Activated CD4-positive, alpha-beta T cell treated with anti-CD3 and anti-CD28 coated beads for 36 hours (primary cell): ENCODE data around the gene FAM186B. TPM values are rescaled to one million over a fixed set of nuclear protein-coding genes. Genes with fewer than 3 reads are reported as not detected.

Source experiments
- ATAC-seq: fragments of 200-7000 bp; cut with Tn5 transposase; one replicate; pipeline ENCODE4 v1.10.0; 2021; ENCODE audit warnings: mild to moderate bottlenecking, moderate library complexity
- CTCF ChIA-PET: fragments of 350-600 bp; sonication (Branson Sonifier 250); formaldehyde crosslinking; loops from one replicate; lab custom pipeline; 2021; ENCODE audit warnings: antibody characterized with exemption; lab: Charles Lee
- POLR2A ChIA-PET: fragments of 350-600 bp; sonication (Branson Sonifier 250); formaldehyde crosslinking; loops from one replicate; lab custom pipeline; 2021; ENCODE audit warnings: antibody characterized with exemption, inconsistent platforms; lab: Charles Lee
- DNase-seq: peaks from one replicate; pipeline ENCODE4 v3.0.0-alpha.2; 2020
- H3K27ac Mint-ChIP-seq: one replicate; pipeline ENCODE4 v1.8.0; 2021; ENCODE audit warnings: mixed read lengths
- H3K27me3 Mint-ChIP-seq: one replicate; pipeline ENCODE4 v1.8.0; 2021; ENCODE audit warnings: mixed read lengths
- H3K36me3 Mint-ChIP-seq: one replicate; pipeline ENCODE4 v1.8.0; 2021; ENCODE audit warnings: low read depth, mixed read lengths
- H3K4me1 Mint-ChIP-seq: one replicate; pipeline ENCODE4 v1.8.0; 2021; ENCODE audit warnings: mixed read lengths
- H3K4me3 Mint-ChIP-seq: one replicate; pipeline ENCODE4 v1.8.0; 2021; ENCODE audit warnings: mild to moderate bottlenecking, moderate library complexity, mixed read lengths
- H3K9me3 Mint-ChIP-seq: one replicate; pipeline ENCODE4 v1.8.0; 2021; ENCODE audit warnings: low read depth, mixed read lengths
- intact Hi-C, 2 experiments: fragments of 100-400 bp; cut with DNase I in 1 of 2; cut with micrococcal nuclease in 1 of 2; formaldehyde crosslinking; loops; one replicate each; pipeline versions ENCODE4 v1.14.2 to v1.15.1; 2022 to 2024; cut with DNase I, micrococcal nuclease
- total RNA-seq, 2 experiments: library from RNA; stranded (reverse); gene quantifications; one replicate each; pipeline ENCODE4 v1.2.3, GENCODE V29; 2021

FAM186B gene
- total RNA-seq, 2 experiments from 2014 or later, result 0.05 to 0.07 TPM

- Mint-ChIP-seq H3K27ac (no peak overlapping the region), H3K36me3 (peaks cover 18% of the 10 kb centered on the region), H3K27me3 (no peaks in the 10 kb centered on the region), H3K4me1 (peaks cover 15% of the 10 kb centered on the region), H3K9me3 (no peaks in the 10 kb centered on the region), H3K4me3 (no peak overlapping the region)
- ATAC-seq (no peak), DNase-seq (no peak)
- POLR2A ChIA-PET, result no interaction called here
- CTCF ChIA-PET, result interaction anchor here (1.2 kb wide), 1 partner anchor 235 kb away, joined by 3 read pairs; no protein-coding TSS in a partner anchor
- intact Hi-C loops, result no loop called here
These were observed 19.7 kb downstream of the FAM186B start for GRCh38 chr12:49585477-49586459.

GRCh38 chr12:49584591-49584990 lies 20.8 kb downstream of the FAM186B start:
- Mint-ChIP-seq H3K36me3 (peaks cover 13% of the 10 kb centered on the region), H3K27ac (no peak overlapping the region)

GRCh38 chr12:49583366-49584094 lies 21.9 kb downstream of the FAM186B start:
- Mint-ChIP-seq H3K27ac (no peak overlapping the region), H3K27me3 (no peaks in the 10 kb centered on the region), H3K36me3 (peaks cover 15% of the 10 kb centered on the region), H3K9me3 (no peaks in the 10 kb centered on the region), H3K4me1 (peaks cover 21% of the 10 kb centered on the region), H3K4me3 (no peak overlapping the region)
- DNase-seq, result no peak
- ChIA-PET CTCF (interaction anchor here (0.6 to 1.6 kb wide), 5 partner anchors 12 to 234 kb away, joined by 3 to 10 read pairs (median 5); no protein-coding TSS in a partner anchor), POLR2A (no interaction called here)
- intact Hi-C loops, result no loop called here
- ATAC-seq, result no peak

More at GRCh38 chr12:49584591-49584990, 20.8 kb downstream of the FAM186B start:
- ChIA-PET POLR2A (no interaction called here), CTCF (interaction anchor here (1.2 to 1.4 kb wide), 2 partner anchors 13 to 234 kb away, joined by 3 to 5 read pairs; no protein-coding TSS in a partner anchor)
- H3K27me3 Mint-ChIP-seq, result no peaks in the 10 kb centered on the region
- peaks cover 20% of the 10 kb centered on the region for H3K4me1 Mint-ChIP-seq
- DNase-seq (no peak), ATAC-seq (no peak)
- no peaks in the 10 kb centered on the region for H3K9me3 Mint-ChIP-seq
- H3K4me3 Mint-ChIP-seq, result no peak overlapping the region
- intact Hi-C loops, result no loop called here

- peaks cover 15% of the 10 kb centered on the region for H3K36me3 Mint-ChIP-seq
- ATAC-seq, result no peak
- no peak overlapping the region for H3K27ac Mint-ChIP-seq
- ChIA-PET CTCF (interaction anchor here (0.6 to 1.6 kb wide), 4 partner anchors 47 to 313 kb away, joined by 3 to 10 read pairs (median 4); no protein-coding TSS in a partner anchor), POLR2A (no interaction called here)
- peaks cover 21% of the 10 kb centered on the region for H3K4me1 Mint-ChIP-seq
- DNase-seq, result no peak
- H3K9me3 Mint-ChIP-seq, result no peaks in the 10 kb centered on the region
- H3K4me3 Mint-ChIP-seq, result no peak overlapping the region
- intact Hi-C loops, result no loop called here
- no peaks in the 10 kb centered on the region for H3K27me3 Mint-ChIP-seq
These were observed 22.6 kb downstream of the FAM186B start for GRCh38 chr12:49582850-49583249.

- H3K4me3 Mint-ChIP-seq, result no peak overlapping the region
- H3K9me3 Mint-ChIP-seq, result no peaks in the 10 kb centered on the region
- intact Hi-C loops, result no loop called here
- H3K27me3 Mint-ChIP-seq, result no peaks in the 10 kb centered on the region
- ChIA-PET POLR2A (no interaction called here), CTCF (interaction anchor here (0.6 to 1.5 kb wide), 7 partner anchors 13 to 575 kb away, joined by 3 to 5 read pairs (median 3); no protein-coding TSS in a partner anchor)
- H3K36me3 Mint-ChIP-seq, result peaks cover 15% of the 10 kb centered on the region
- H3K27ac Mint-ChIP-seq, result no peak overlapping the region
- peaks cover 21% of the 10 kb centered on the region for H3K4me1 Mint-ChIP-seq
- DNase-seq, result no peak
- no peak for ATAC-seq
These were observed 23.2 kb downstream of the FAM186B start for GRCh38 chr12:49582201-49582600.

- no peak overlapping the region for H3K4me3 Mint-ChIP-seq
- peak overlapping the region; percentile 68 for H3K27ac Mint-ChIP-seq
- DNase-seq (peak; percentile 77), ATAC-seq (peak; percentile 84)
- H3K27me3 Mint-ChIP-seq, result no peaks in the 10 kb centered on the region
- H3K4me1 Mint-ChIP-seq, result peaks cover 21% of the 10 kb centered on the region
- intact Hi-C loops, result loop anchor here in 1 of 2 experiments (1.0 to 2.0 kb wide), 3 partner anchors 42 to 223 kb away; partner anchors contain the start of gene PRPF40B
- H3K36me3 Mint-ChIP-seq, result peaks cover 11% of the 10 kb centered on the region
- no peaks in the 10 kb centered on the region for H3K9me3 Mint-ChIP-seq
- ChIA-PET CTCF (interaction anchor here (0.6 to 3.2 kb wide), 33 partner anchors 10 to 695 kb away, joined by 3 to 20 read pairs (median 3); partner anchors contain the start of genes DNAJC22 and FAM186B), POLR2A (interaction anchor here (0.6 kb wide), 1 partner anchor 182 kb away, joined by 3 read pairs; no protein-coding TSS in a partner anchor)
These were observed 24.6 kb downstream of the FAM186B start for GRCh38 chr12:49580572-49581535.

- ATAC-seq (no peak), DNase-seq (no peak)
- no peaks in the 10 kb centered on the region for H3K9me3 Mint-ChIP-seq
- ChIA-PET POLR2A (no interaction called here), CTCF (interaction anchor here (0.6 to 3.2 kb wide), 4 partner anchors 26 to 1433 kb away, joined by 3 to 20 read pairs (median 4); partner anchors contain the start of gene SPATS2)
- no peak overlapping the region for H3K27ac Mint-ChIP-seq
- H3K36me3 Mint-ChIP-seq, result peaks cover 12% of the 10 kb centered on the region
- H3K27me3 Mint-ChIP-seq, result no peaks in the 10 kb centered on the region
- no peak overlapping the region for H3K4me3 Mint-ChIP-seq
- peaks cover 21% of the 10 kb centered on the region for H3K4me1 Mint-ChIP-seq
- intact Hi-C loops, result no loop called here
These were observed 26.8 kb downstream of the FAM186B start for GRCh38 chr12:49578471-49579112.

- H3K27ac Mint-ChIP-seq, result no peak overlapping the region
- DNase-seq, result no peak
- ChIA-PET POLR2A (no interaction called here), CTCF (interaction anchor here (0.5 to 1.3 kb wide), 2 partner anchors 37 to 107 kb away, joined by 3 to 5 read pairs; no protein-coding TSS in a partner anchor)
- no peak overlapping the region for H3K4me3 Mint-ChIP-seq
- H3K36me3 Mint-ChIP-seq, result peaks cover 11% of the 10 kb centered on the region
- H3K9me3 Mint-ChIP-seq, result no peaks in the 10 kb centered on the region
- peaks cover 21% of the 10 kb centered on the region for H3K4me1 Mint-ChIP-seq
- ATAC-seq, result no peak
- no peaks in the 10 kb centered on the region for H3K27me3 Mint-ChIP-seq
- intact Hi-C loops, result no loop called here
These were observed 27.7 kb downstream of the FAM186B start for GRCh38 chr12:49577589-49578315.

- Mint-ChIP-seq H3K4me1 (peaks cover 37% of the 10 kb centered on the region), H3K4me3 (peak overlapping the region; percentile 90), H3K9me3 (no peaks in the 10 kb centered on the region), H3K27me3 (no peaks in the 10 kb centered on the region), H3K27ac (peak overlapping the region; percentile 95), H3K36me3 (peaks cover 9% of the 10 kb centered on the region)
- DNase-seq (no peak), ATAC-seq (peak; percentile 37)
- ChIA-PET POLR2A (no interaction called here), CTCF (interaction anchor here (0.6 to 1.4 kb wide), 5 partner anchors 12 to 499 kb away, joined by 3 to 4 read pairs (median 3); partner anchors contain the start of gene RHEBL1)
- intact Hi-C loops, result loop anchor here (1.0 to 10.0 kb wide), 13 partner anchors 54 to 599 kb away; partner anchors contain the start of genes PRPF40B (in 2 of the 2), SPATS2 (in 2 of the 2), BCDIN3D (in 1 of the 2) and CERS5 (in 1 of the 2)
These were observed 36.8 kb downstream of the FAM186B start for GRCh38 chr12:49568442-49569162.
